ENCODE measurements around the gene MIEF2. TPM values are rescaled to one million over a fixed set of nuclear protein-coding genes. Genes with fewer than 3 reads are reported as not detected.

Gene MIEF2
- total RNA-seq, 2 donors from 2014 or later, result 7.8 to 9.4 TPM

DNA sequence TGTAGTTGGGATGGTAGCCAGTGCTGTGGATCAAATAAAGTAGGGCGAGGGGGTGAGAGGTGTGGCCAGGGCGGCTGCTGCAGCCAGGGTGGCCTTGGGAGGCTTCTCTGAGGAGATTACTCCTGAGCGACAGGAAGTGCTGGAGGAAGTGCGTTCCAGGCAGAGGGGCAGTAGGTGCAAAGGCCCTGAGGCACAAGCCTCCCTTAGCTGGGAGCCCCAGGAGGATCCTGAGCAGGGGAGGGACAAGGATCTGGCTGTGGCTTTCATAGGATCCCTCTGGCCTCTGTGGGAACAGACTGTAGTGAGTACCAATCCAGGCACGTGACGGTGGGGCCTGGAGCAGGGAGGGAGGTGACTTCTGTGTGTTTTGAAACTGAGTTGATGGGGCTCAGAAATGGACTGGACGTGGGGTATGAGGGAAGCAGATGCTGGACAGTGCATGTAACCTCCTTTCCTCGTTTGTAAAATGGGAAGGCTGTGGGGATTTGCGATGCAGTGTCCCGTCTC, 32.2 kb upstream of the MIEF2 start:
- Mint-ChIP-seq H3K36me3 (ENCODE audit: insufficient read depth in 2 of 2) (peaks cover 2% of the 10 kb centered on the region in 2 donors), H3K4me3 (no peak overlapping the region), H3K4me1 (ENCODE audit: low read depth) (peaks cover 23% of the 10 kb centered on the region), H3K27me3 (ENCODE audit: low read depth) (no peaks in the 10 kb centered on the region), H3K27ac (no peak overlapping the region), H3K9me3 (no peaks in the 10 kb centered on the region)
- no peak for ATAC-seq (replicated peaks in 1 of 2)
- DNase-seq, result no peak

DNA sequence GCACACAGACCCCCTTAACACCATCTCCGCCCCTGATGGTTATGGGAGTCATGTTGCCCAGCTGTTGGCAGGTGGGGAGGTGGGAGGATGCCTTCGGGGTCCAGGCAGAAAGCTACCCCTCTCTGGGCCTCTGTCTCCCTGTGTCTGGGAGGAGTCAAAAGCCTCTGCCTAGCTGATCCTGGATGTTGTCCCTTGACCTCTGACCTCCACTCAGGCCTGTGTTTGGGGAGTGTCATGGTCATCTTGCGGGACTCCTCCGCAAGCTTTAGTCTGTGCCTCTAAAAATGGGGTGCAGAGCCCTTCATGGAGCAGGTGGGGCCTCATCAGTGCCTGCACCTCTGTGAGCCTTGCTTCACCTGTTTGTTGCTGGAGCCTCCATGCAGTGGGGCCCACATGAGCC, 31.2 kb upstream of the MIEF2 start:
- DNase-seq (no peak), ATAC-seq (replicated peaks in 1 of 2) (no peak)
- peaks cover 23% of the 10 kb centered on the region for H3K4me1 Mint-ChIP-seq (ENCODE audit: low read depth)
- no peak overlapping the region for H3K27ac Mint-ChIP-seq
- peaks cover 2% of the 10 kb centered on the region in 2 donors for H3K36me3 Mint-ChIP-seq (ENCODE audit: insufficient read depth in 2 of 2)
- no peaks in the 10 kb centered on the region for H3K27me3 Mint-ChIP-seq (ENCODE audit: low read depth)
- no peaks in the 10 kb centered on the region for H3K9me3 Mint-ChIP-seq
- no peak overlapping the region for H3K4me3 Mint-ChIP-seq

DNA sequence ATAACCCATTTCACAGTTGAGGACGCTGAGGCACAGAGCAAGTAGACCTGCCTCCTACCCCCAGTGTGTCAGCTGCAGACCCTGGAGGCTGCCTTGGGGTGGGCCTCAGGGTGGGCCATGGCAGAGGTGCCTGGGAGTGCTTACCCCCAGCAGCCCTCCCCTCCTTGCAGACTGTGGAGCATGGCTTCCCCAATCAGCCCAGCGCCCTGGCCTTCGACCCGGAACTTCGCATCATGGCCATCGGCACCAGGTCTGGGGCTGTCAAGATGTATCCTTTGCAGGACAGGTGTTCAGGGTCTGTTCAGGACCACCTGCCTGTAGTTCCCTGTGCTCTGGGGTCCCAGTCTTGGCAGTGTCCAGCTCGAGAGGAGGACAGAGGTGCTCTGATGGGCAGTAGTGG, 30.7 kb upstream of the MIEF2 start:
- peaks cover 2% of the 10 kb centered on the region in 2 donors for H3K36me3 Mint-ChIP-seq (ENCODE audit: insufficient read depth in 2 of 2)
- ATAC-seq (replicated peaks in 1 of 2) (no peak), DNase-seq (no peak)
- no peak overlapping the region for H3K4me3 Mint-ChIP-seq
- H3K9me3 Mint-ChIP-seq, result no peaks in the 10 kb centered on the region
- peaks cover 25% of the 10 kb centered on the region for H3K4me1 Mint-ChIP-seq (ENCODE audit: low read depth)
- H3K27ac Mint-ChIP-seq, result no peak overlapping the region
- H3K27me3 Mint-ChIP-seq (ENCODE audit: low read depth), result no peaks in the 10 kb centered on the region

DNA sequence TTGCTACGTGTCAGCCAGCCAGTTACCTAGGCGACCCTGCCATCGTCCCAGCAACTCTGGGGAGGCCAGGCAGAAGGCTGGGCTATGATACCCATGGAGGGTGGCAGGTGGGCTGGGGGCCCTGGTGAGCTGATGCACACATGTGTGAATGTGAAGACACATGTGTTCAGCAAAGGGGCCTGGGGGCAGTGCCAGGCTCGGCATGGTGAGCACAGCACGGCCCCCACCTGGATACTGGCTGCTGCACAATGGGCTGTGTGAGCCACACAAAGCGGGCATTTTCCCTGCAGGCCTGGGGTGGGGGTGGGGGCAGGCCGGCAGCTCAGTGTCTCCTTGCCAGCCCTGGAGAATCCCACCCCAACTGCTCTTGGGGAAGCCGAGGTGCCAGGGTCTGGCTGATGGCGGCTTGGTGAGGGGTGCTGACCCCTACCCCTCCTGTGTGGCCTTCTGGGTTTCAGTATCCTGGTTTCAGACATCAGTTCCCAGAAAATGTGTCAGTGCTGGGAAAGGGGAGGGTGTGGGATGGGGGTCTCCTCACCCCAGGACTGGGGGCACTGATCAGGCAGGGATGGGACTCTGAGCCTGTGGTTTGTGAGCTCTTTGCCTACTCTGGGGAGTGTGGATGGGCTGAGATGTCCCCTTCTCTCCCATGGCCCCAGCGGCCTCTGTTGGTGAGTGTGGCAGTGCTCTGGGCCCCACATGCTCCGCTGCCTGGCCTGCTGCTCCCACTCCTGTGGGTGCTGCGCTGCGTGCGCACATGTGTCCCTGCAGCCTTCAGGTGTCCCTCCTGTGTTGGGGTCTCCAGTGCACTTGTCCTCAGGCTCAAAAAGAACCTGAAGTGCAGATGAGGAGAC, 29.9 kb upstream of the MIEF2 start:
- Mint-ChIP-seq H3K9me3 (no peaks in the 10 kb centered on the region), H3K36me3 (ENCODE audit: insufficient read depth in 2 of 2) (peaks cover 2% of the 10 kb centered on the region in 2 donors), H3K4me3 (no peak overlapping the region), H3K27ac (no peak overlapping the region), H3K4me1 (ENCODE audit: low read depth) (peaks cover 32% of the 10 kb centered on the region), H3K27me3 (ENCODE audit: low read depth) (no peaks in the 10 kb centered on the region)
- DNase-seq, result no peak
- no peak for ATAC-seq (replicated peaks in 1 of 2)

DNA sequence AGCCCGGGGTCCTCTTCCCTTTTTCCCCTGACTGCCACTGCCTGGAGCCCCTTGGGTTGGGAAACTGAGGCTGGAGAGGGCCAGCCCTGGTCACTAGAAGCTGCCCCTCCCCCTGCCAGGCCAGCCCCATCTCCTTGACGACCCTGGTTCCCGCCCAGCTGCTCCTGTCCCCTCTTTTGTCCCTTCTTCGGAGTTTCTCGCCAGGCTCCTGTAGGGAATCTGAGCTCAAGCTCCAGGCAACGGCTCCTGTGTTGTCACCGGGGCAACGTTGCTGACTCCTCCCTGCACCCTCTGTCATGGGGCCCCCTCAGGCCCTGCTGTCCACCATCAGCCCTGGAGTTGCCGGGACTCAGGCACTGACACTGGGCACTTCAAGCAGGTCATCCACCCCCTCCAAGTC, 29.3 kb upstream of the MIEF2 start:
- Mint-ChIP-seq H3K27ac (no peak overlapping the region), H3K9me3 (no peaks in the 10 kb centered on the region)
- ATAC-seq (replicated peaks in 1 of 2), result no peak

DNA sequence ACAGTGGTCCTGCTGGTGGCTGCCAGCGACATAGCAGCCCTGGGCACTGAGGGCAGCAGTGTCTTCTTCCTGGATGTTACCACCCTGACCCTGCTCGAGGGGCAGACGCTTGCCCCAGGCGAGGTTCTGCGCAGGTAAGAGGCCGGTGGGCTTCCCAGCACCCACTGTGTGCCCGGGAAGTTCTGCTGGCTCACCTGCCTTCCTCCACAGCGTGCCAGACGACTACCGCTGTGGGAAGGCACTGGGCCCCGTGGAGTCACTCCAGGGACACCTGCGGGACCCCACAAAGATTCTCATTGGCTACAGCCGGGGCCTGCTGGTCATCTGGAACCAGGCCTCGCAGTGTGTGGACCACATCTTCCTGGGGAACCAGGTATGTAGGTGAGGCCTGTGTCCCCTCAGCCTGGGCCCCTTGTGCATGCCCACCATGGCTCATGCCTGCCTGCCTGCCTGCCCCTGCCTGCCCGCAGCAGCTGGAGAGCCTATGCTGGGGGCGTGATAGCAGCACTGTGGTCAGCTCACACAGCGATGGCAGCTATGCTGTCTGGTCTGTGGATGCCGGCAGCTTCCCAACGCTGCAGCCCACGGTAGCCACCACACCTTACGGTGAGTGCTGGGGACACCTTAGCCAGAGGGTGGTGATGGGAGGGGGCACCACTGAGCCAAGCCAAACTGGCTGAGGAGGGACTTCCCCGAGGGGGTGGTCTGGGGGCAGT, 26.5 kb upstream of the MIEF2 start:
- Mint-ChIP-seq H3K4me3 (no peak overlapping the region), H3K4me1 (ENCODE audit: low read depth) (peaks cover 18% of the 10 kb centered on the region), H3K36me3 (ENCODE audit: insufficient read depth in 2 of 2) (no peaks in the 10 kb centered on the region), H3K27ac (no peak overlapping the region), H3K27me3 (ENCODE audit: low read depth) (no peaks in the 10 kb centered on the region), H3K9me3 (no peaks in the 10 kb centered on the region)
- no peak for DNase-seq
- no peak for ATAC-seq (replicated peaks in 1 of 2)

More for the DNA sequence above, 29.3 kb upstream of the MIEF2 start:
- Mint-ChIP-seq H3K27me3 (ENCODE audit: low read depth) (no peaks in the 10 kb centered on the region), H3K4me3 (no peak overlapping the region), H3K4me1 (ENCODE audit: low read depth) (peaks cover 34% of the 10 kb centered on the region), H3K36me3 (ENCODE audit: insufficient read depth in 2 of 2) (no peaks in the 10 kb centered on the region)
- no peak for DNase-seq

DNA sequence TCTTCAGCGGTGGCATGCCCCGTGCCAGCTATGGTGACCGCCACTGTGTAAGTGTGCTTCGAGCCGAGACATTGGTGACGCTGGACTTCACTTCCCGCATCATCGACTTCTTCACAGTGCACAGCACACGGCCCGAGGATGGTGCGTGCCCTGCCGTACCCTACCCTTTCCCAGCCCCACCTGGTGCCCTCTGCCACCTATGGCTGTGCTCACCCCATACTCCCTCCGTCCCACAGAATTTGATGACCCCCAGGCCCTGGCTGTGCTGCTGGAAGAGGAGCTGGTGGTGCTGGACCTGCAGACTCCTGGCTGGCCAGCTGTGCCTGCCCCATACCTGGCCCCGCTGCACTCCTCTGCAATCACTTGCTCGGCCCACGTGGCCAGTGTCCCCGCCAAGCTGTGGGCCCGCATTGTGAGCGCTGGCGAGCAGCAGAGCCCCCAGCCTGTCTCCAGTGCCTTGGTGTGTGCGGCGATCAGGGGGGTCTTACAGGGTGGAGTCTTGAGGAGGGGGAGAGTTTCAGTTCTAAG, 25.5 kb upstream of the MIEF2 start:
- H3K27ac Mint-ChIP-seq, result no peak overlapping the region
- no peaks in the 10 kb centered on the region for H3K27me3 Mint-ChIP-seq (ENCODE audit: low read depth)
- H3K4me3 Mint-ChIP-seq, result no peak overlapping the region
- DNase-seq (no peak), ATAC-seq (replicated peaks in 1 of 2) (no peak)
- peaks cover 18% of the 10 kb centered on the region for H3K4me1 Mint-ChIP-seq (ENCODE audit: low read depth)
- no peaks in the 10 kb centered on the region for H3K36me3 Mint-ChIP-seq (ENCODE audit: insufficient read depth in 2 of 2)
- H3K9me3 Mint-ChIP-seq, result no peaks in the 10 kb centered on the region

DNA sequence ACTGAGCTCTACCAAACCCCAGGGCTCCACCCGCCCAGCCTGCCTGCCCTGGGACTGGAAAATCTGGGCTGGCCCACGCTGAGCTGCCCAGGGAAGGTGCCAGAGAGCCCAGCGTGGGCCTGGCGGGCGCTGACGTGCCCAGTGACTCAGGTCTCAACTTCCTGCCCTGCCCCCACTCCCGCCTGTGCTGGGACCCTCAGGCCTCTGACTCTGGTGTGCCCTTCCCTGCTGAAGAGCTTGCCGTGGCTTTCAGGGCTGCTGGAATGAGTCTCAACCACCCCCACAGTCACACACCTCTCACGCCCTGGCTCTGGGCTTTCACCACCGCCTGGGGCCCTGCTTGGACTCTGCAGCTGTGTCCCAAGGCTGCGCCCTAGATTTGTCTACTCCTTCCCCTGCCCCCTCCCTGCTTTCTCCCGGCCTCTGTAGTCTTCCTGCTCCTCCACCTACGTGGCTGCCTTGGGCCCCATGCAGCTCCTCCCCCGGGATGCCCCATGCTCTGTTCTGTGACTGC, 24.7 kb upstream of the MIEF2 start:
- Mint-ChIP-seq H3K9me3 (no peaks in the 10 kb centered on the region), H3K27me3 (ENCODE audit: low read depth) (no peaks in the 10 kb centered on the region), H3K27ac (peak overlapping the region; percentile 88), H3K36me3 (ENCODE audit: insufficient read depth in 2 of 2) (no peaks in the 10 kb centered on the region), H3K4me1 (ENCODE audit: low read depth) (peaks cover 18% of the 10 kb centered on the region), H3K4me3 (peak overlapping the region; percentile 37 to 49)
- peak; percentile 73 to 80 for ATAC-seq (replicated peaks in 1 of 2)
- peak; percentile 51 to 54 for DNase-seq

DNA sequence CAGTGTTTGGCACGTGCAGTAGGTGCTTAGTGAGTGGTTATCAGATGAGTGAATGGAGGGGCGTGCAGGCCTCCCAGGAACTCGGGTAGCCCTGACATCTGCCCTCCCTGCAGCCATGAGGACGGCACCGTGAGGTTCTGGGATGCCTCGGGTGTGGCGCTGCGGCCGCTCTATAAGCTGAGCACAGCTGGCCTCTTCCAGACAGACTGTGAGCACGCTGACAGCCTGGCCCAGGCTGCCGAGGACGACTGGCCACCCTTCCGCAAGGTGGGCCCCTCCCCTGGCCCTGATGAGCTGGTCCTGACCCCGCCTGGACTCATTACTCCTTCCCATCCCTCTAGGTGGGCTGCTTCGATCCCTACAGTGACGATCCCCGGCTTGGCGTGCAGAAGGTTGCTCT, 24.0 kb upstream of the MIEF2 start:
- H3K27ac Mint-ChIP-seq, result no peak overlapping the region
- H3K4me1 Mint-ChIP-seq (ENCODE audit: low read depth), result peaks cover 18% of the 10 kb centered on the region
- H3K4me3 Mint-ChIP-seq, result no peak overlapping the region
- ATAC-seq (replicated peaks in 1 of 2) (no peak), DNase-seq (no peak)
- H3K27me3 Mint-ChIP-seq (ENCODE audit: low read depth), result no peaks in the 10 kb centered on the region
- H3K9me3 Mint-ChIP-seq, result no peaks in the 10 kb centered on the region
- no peaks in the 10 kb centered on the region for H3K36me3 Mint-ChIP-seq (ENCODE audit: insufficient read depth in 2 of 2)

DNA sequence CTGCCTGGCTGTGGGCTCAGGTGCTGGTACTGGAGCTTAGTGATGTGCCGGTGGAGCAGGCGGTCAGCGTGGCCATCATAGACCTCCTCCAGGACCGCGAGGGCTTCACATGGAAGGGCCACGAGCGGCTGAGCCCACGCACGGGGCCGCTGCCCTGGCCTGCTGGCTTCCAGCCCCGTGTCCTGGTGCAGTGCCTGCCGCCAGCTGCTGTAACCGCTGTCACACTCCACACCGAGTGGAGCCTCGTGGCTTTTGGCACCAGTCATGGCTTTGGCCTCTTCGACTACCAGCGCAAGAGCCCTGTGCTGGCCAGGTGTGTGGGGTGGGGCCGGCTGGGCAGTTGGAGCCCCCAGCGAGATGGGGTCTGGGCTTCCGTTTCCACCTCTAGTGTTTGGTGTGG, 23.0 kb upstream of the MIEF2 start:
- Mint-ChIP-seq H3K4me3 (no peak overlapping the region), H3K9me3 (no peaks in the 10 kb centered on the region), H3K27ac (no peak overlapping the region), H3K36me3 (ENCODE audit: insufficient read depth in 2 of 2) (no peaks in the 10 kb centered on the region), H3K27me3 (ENCODE audit: low read depth) (no peaks in the 10 kb centered on the region), H3K4me1 (ENCODE audit: low read depth) (peaks cover 18% of the 10 kb centered on the region)
- DNase-seq (no peak), ATAC-seq (replicated peaks in 1 of 2) (no peak)

DNA sequence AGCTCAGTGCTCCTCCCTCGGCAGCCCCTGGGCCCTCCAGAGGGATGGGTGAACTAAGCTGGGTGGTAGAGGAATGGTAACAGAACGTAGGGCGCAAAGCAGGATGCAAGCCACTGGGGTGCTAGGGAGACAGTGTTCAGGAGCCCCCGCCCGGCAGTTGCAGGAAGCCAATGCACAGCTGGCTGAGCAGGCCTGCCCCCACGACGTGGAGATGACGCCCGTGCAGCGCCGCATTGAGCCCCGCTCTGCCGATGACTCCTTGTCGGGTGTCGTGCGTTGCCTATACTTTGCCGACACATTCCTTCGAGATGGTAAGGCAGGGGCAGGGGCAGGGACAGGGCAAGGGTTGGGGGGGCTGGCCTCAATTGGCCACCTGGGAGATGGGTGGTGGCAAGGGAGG, 22.2 kb upstream of the MIEF2 start:
- H3K36me3 Mint-ChIP-seq (ENCODE audit: insufficient read depth in 2 of 2), result no peaks in the 10 kb centered on the region
- H3K4me3 Mint-ChIP-seq, result no peak overlapping the region
- no peaks in the 10 kb centered on the region for H3K27me3 Mint-ChIP-seq (ENCODE audit: low read depth)
- no peak overlapping the region for H3K27ac Mint-ChIP-seq
- H3K9me3 Mint-ChIP-seq, result no peaks in the 10 kb centered on the region
- DNase-seq (no peak), ATAC-seq (replicated peaks in 1 of 2) (no peak)
- peaks cover 18% of the 10 kb centered on the region for H3K4me1 Mint-ChIP-seq (ENCODE audit: low read depth)

DNA sequence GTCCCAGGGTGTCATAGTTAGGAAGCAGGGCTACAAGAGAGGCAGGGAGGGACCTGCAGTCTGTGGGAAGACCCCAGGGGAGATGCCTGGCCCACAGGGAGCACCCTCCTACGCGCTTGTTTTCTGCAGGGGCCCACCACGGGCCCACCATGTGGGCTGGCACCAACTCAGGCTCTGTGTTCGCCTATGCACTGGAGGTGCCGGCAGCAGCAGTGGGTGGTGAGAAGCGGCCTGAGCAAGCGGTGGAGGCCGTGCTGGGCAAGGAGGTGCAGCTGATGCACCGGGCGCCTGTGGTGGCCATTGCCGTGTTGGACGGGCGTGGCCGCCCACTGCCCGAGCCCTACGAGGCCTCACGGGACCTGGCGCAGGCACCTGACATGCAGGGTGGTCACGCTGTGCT, 20.0 kb upstream of the MIEF2 start:
- H3K9me3 Mint-ChIP-seq, result no peaks in the 10 kb centered on the region
- no peak for DNase-seq
- no peaks in the 10 kb centered on the region for H3K27me3 Mint-ChIP-seq (ENCODE audit: low read depth)
- ATAC-seq (replicated peaks in 1 of 2), result no peak
- H3K27ac Mint-ChIP-seq, result no peak overlapping the region
- no peak overlapping the region for H3K4me3 Mint-ChIP-seq
- peaks cover 10% of the 10 kb centered on the region for H3K4me1 Mint-ChIP-seq (ENCODE audit: low read depth)
- H3K36me3 Mint-ChIP-seq (ENCODE audit: insufficient read depth in 2 of 2), result no peaks in the 10 kb centered on the region

DNA sequence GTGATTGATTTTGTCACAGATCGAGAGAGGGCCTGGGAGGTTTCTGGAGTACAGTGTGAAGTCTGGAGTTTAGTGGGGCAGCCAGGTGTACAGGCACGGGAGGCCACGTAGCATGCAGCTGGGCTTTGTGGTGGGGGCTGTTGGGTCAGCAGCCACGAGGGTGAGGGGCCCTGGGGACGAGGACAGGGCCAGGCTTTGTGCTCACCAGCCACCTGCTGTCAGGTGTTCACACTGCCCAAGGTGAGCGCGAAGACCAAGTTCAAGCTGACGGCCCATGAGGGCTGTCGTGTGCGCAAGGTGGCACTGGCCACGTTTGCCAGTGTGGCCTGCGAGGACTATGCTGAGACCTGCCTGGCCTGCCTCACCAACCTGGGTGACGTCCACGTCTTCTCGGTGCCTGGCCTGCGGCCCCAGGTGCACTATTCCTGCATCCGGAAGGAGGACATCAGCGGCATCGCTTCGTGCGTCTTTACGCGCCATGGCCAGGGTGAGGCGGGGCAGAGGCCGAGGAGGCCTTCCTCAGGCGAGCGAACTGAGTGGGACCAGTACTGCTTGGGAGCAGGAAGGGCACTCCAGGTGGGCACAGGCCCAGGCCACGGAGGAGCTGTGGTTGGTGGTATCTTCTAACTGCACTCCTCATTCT, 19.1 kb upstream of the MIEF2 start:
- no peaks in the 10 kb centered on the region for H3K36me3 Mint-ChIP-seq (ENCODE audit: insufficient read depth in 2 of 2)
- no peak overlapping the region for H3K4me3 Mint-ChIP-seq
- no peak overlapping the region for H3K27ac Mint-ChIP-seq
- H3K27me3 Mint-ChIP-seq (ENCODE audit: low read depth), result no peaks in the 10 kb centered on the region
- no peaks in the 10 kb centered on the region for H3K9me3 Mint-ChIP-seq
- peaks cover 1% of the 10 kb centered on the region for H3K4me1 Mint-ChIP-seq (ENCODE audit: low read depth)
- ATAC-seq (replicated peaks in 1 of 2) (no peak), DNase-seq (no peak)

All from activated T-cell treated with anti-CD3 and anti-CD28 coated beads, Interleukin-2, amount 50 U/mL, for 72 hours (primary cell).